GM10847 (cell line): ENCODE data around the gene RASSF7.

Experiments used
- POLR2A ChIP-seq: IDR thresholded peaks from 2 replicates; pipeline ENCODE4 v1.6.1; 2011; ENCODE audit not compliant: insufficient read length; ENCODE audit errors: extremely low read depth

The RASSF7 gene

GRCh38 chr11:555780-556661 is 4.7 kb upstream of the RASSF7 start:
- no peak for TF ChIP-seq POLR2A

- TF ChIP-seq POLR2A, result no peak
These were observed 4.0 kb upstream of the RASSF7 start for GRCh38 chr11:556662-557256.

GRCh38 chr11:557328-558132 is 3.2 kb upstream of the RASSF7 start:
- TF ChIP-seq POLR2A, result no peak

- TF ChIP-seq POLR2A, result no peak
These were observed 2.3 kb upstream of the RASSF7 start for GRCh38 chr11:558503-558902.

- no peak for TF ChIP-seq POLR2A
These were observed 1.6 kb upstream of the RASSF7 start for GRCh38 chr11:559020-559620.

GRCh38 chr11:559712-560304 is 962 bp upstream of the RASSF7 start:
- TF ChIP-seq POLR2A, result no peak

GRCh38 chr11:561148-562003 is 606 bp downstream of the RASSF7 start:
- no peak for TF ChIP-seq POLR2A

- no peak for TF ChIP-seq POLR2A
These were observed 1.4 kb downstream of the RASSF7 start for GRCh38 chr11:562046-562645.

GRCh38 chr11:563066-563811 is 2.5 kb downstream of the RASSF7 start:
- TF ChIP-seq POLR2A, result no peak

- TF ChIP-seq POLR2A, result no peak
These were observed 3.2 kb downstream of the RASSF7 start for GRCh38 chr11:563812-564578.

- TF ChIP-seq POLR2A, result no peak
These were observed 5.2 kb downstream of the RASSF7 start for GRCh38 chr11:565921-566509.
